OCI-LY1 (cell line): ENCODE data around the gene TTLL3.

ENCODE experiments used
- H2AFZ ChIP-seq: fragments of 200-600 bp; sonication (generic), shearing (Covaris generic); 2 replicates; pipeline ENCODE4 v1.6.0; 2014; ENCODE audit warnings: antibody characterized with exemption, mild to moderate bottlenecking, low read length
- H3F3A ChIP-seq: fragments of 200-600 bp; sonication (generic), shearing (Covaris generic); 2 replicates; pipeline ENCODE4 v1.6.0; 2014; ENCODE audit warnings: mild to moderate bottlenecking, antibody characterized with exemption, low read length, moderate library complexity; ENCODE audit not compliant: insufficient read depth
- H3K27ac ChIP-seq: fragments of 200-600 bp; sonication (generic); 2 replicates; pipeline ENCODE4 v1.5.1; 2014; ENCODE audit warnings: low read length, mixed run types, mild to moderate bottlenecking, low read depth; ENCODE audit not compliant: poor library complexity, severe bottlenecking
- H3K27me3 ChIP-seq: fragments of 200-600 bp; sonication (generic); 2 replicates; pipeline ENCODE4 v1.6.0; 2014; ENCODE audit warnings: antibody characterized with exemption, mild to moderate bottlenecking, low read length, moderate library complexity; ENCODE audit not compliant: insufficient read depth
- H3K36me3 ChIP-seq: fragments of 200-600 bp; sonication (generic); 2 replicates; pipeline ENCODE4 v1.6.1; 2014; ENCODE audit warnings: mild to moderate bottlenecking, antibody characterized with exemption, low read length, moderate library complexity, mixed read lengths; ENCODE audit not compliant: insufficient read depth
- H3K4me1 ChIP-seq: fragments of 200-600 bp; sonication (generic); 2 replicates; pipeline ENCODE4 v1.5.1; 2014; ENCODE audit warnings: mild to moderate bottlenecking, low read length, moderate library complexity; ENCODE audit not compliant: insufficient read depth, severe bottlenecking
- H3K4me2 ChIP-seq: fragments of 200-600 bp; sonication (generic), shearing (Covaris generic); 2 replicates; pipeline ENCODE4 v1.6.1; 2014; ENCODE audit warnings: low read length
- H3K4me3 ChIP-seq: fragments of 200-600 bp; sonication (generic); 2 replicates; pipeline ENCODE4 v1.5.1; 2014; ENCODE audit warnings: low read length, low read depth, mild to moderate bottlenecking, mixed read lengths; ENCODE audit not compliant: poor library complexity, severe bottlenecking
- H3K79me2 ChIP-seq: fragments of 200-600 bp; shearing (Covaris generic); 2 replicates; pipeline ENCODE4 v1.6.1; 2016; ENCODE audit warnings: mixed run types, low read length, mixed read lengths; ENCODE audit not compliant: insufficient read depth
- H3K9ac ChIP-seq: fragments of 200-600 bp; sonication (generic), shearing (Covaris generic); 2 replicates; pipeline ENCODE4 v1.6.1; 2014; ENCODE audit warnings: mild to moderate bottlenecking, low read length, mixed read lengths
- H3K9me2 ChIP-seq: fragments of 200-600 bp; sonication (generic), shearing (Covaris generic); 2 replicates; pipeline ENCODE4 v1.6.1; 2014; ENCODE audit warnings: low read depth, mild to moderate bottlenecking, low read length, mixed read lengths
- H3K9me3 ChIP-seq: fragments of 200-600 bp; shearing (Covaris generic); 2 replicates; pipeline ENCODE4 v1.6.1; 2014; ENCODE audit warnings: low read length, mixed read lengths
- H4K20me1 ChIP-seq: fragments of 200-600 bp; sonication (generic), shearing (Covaris generic); 2 replicates; pipeline ENCODE4 v1.6.0; 2016; ENCODE audit warnings: mild to moderate bottlenecking, low read length; ENCODE audit not compliant: insufficient read depth
- CTCF ChIP-seq: fragments of 200-600 bp; sonication (generic), shearing (Covaris generic); IDR thresholded peaks from 2 replicates; pipeline ENCODE4 v1.5.1; 2017; ENCODE audit warnings: mild to moderate bottlenecking, antibody characterized with exemption, low read length, moderate library complexity, mixed read lengths
- EZH2 ChIP-seq: fragments of 200-600 bp; sonication (generic), shearing (Covaris generic); IDR thresholded peaks from 2 replicates; pipeline ENCODE4 v1.8.0; 2017; ENCODE audit warnings: borderline replicate concordance, mixed run types, mild to moderate bottlenecking, antibody characterized with exemption, low read length, moderate library complexity, mixed read lengths

TTLL3 gene

GRCh38 chr3:9881441-9881840, 71.4 kb downstream of the TTLL3 start:
- Histone ChIP-seq H3K4me3 (no peak overlapping the region), H3K9me2 (no peaks in the 10 kb centered on the region), H3K27me3 (peaks cover 4% of the 10 kb centered on the region; the same call in 1 of the 2 replicates), H3K27ac (no peak overlapping the region), H3K4me2 (no peak overlapping the region), H3K9me3 (no peaks in the 10 kb centered on the region), H2AFZ (no peak overlapping the region), H3K36me3 (no peaks in the 10 kb centered on the region), H4K20me1 (no peaks in the 10 kb centered on the region), H3K4me1 (no peaks in the 10 kb centered on the region), H3F3A (no peaks in the 10 kb centered on the region), H3K79me2 (no peaks in the 10 kb centered on the region), H3K9ac (no peak overlapping the region)
- TF ChIP-seq CTCF, result no peak
- TF ChIP-seq EZH2, result no peak

- Histone ChIP-seq H3K9ac (no peak overlapping the region), H3K9me3 (no peaks in the 10 kb centered on the region), H3K27me3 (peaks cover 4% of the 10 kb centered on the region; the same call in 1 of the 2 replicates), H4K20me1 (no peaks in the 10 kb centered on the region), H3K27ac (no peak overlapping the region), H3K4me3 (no peak overlapping the region), H3K36me3 (no peaks in the 10 kb centered on the region), H3K4me1 (no peaks in the 10 kb centered on the region), H3F3A (no peaks in the 10 kb centered on the region), H3K79me2 (no peaks in the 10 kb centered on the region), H3K9me2 (no peaks in the 10 kb centered on the region), H2AFZ (no peak overlapping the region), H3K4me2 (no peak overlapping the region)
- TF ChIP-seq EZH2 (no peak), CTCF (no peak)
These were observed 73.9 kb downstream of the TTLL3 start for GRCh38 chr3:9883706-9884554.

GRCh38 chr3:9884555-9885165, 74.6 kb downstream of the TTLL3 start:
- H3K9ac ChIP-seq, result no peak overlapping the region
- no peaks in the 10 kb centered on the region for H3K4me1 ChIP-seq
- no peaks in the 10 kb centered on the region for H3K9me2 ChIP-seq
- no peak for TF ChIP-seq EZH2
- TF ChIP-seq CTCF, result no peak
- H3K79me2 ChIP-seq, result no peaks in the 10 kb centered on the region
- peaks cover 4% of the 10 kb centered on the region; the same call in 1 of the 2 replicates for H3K27me3 ChIP-seq
- H3K27ac ChIP-seq, result no peak overlapping the region
- H3K4me2 ChIP-seq, result no peak overlapping the region
- H4K20me1 ChIP-seq, result no peaks in the 10 kb centered on the region
- H3K36me3 ChIP-seq, result no peaks in the 10 kb centered on the region
- no peak overlapping the region for H2AFZ ChIP-seq
- no peaks in the 10 kb centered on the region for H3F3A ChIP-seq
- no peak overlapping the region for H3K4me3 ChIP-seq
- H3K9me3 ChIP-seq, result no peaks in the 10 kb centered on the region
